22Rv1 (cell line): ENCODE measurements around the gene DPEP2.

ENCODE experiments used
- CTCF ChIP-seq: fragments of 450-650 bp; IDR thresholded peaks from 2 replicates; pipeline ENCODE4 v1.5.1; 2017; ENCODE audit warnings: mild to moderate bottlenecking
- ZFX ChIP-seq: fragments of 450-650 bp; IDR thresholded peaks from 2 replicates; pipeline ENCODE4 v1.6.1; 2017; ENCODE audit warnings: antibody characterized with exemption, borderline replicate concordance

DNA sequence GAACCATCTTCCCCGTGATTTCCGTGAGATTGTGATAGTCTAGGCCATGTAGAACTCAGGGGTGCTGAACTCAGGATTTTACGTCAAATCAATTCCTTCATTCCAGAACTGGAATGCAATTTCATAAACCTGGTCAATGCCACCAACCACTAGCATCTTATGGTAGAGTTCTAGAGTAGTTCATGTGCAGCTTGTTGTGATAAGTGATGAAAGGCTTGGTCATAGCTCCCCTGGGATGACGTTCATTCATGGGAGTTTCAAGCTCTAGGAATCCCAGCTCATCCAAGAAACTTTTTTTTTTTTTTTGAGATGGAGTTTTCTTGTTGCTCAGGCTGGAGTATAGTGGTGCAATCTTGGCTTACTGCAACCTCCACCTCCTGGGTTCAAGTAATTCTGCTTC lies 3.7 kb upstream of the DPEP2 start:
- TF ChIP-seq CTCF (no peak), ZFX (no peak)
